ENCODE results near the gene ZFHX3. TPM values are rescaled to one million over a fixed set of nuclear protein-coding genes. Genes with fewer than 3 reads are reported as not detected.

The ZFHX3 gene
- total RNA-seq, 4 donors from 2014 or later: 9.1 to 34.0 (median 12.0) TPM

GRCh38 chr16:72827866-72828265, 220.1 kb downstream of the ZFHX3 start:
- intact Hi-C loops (cut with DNase I; ENCODE audit: low total_unique reads): no loop called here
- no peak for DNase-seq
- Histone ChIP-seq H3K27me3 (no peaks in the 10 kb centered on the region), H3K4me1 (peaks cover 3 to 4% of the 10 kb centered on the region in 2 donors), H3K36me3 (no peaks in the 10 kb centered on the region), H3K9me3 (no peaks in the 10 kb centered on the region), H3K27ac (peak overlapping the region; percentile 28 to 47), H3K4me3 (no peak overlapping the region)
- no peak for TF ChIP-seq POLR2A (IDR thresholded peaks at IDR 0.05)
- no peak for TF ChIP-seq CTCF (IDR thresholded peaks at IDR 0.05)

- Histone ChIP-seq H3K27me3 (no peaks in the 10 kb centered on the region), H3K4me1 (peaks cover 3 to 4% of the 10 kb centered on the region in 2 donors), H3K27ac (no peak overlapping the region), H3K4me3 (no peak overlapping the region), H3K36me3 (no peaks in the 10 kb centered on the region), H3K9me3 (no peaks in the 10 kb centered on the region)
- no peak for DNase-seq
- intact Hi-C loops (cut with DNase I; ENCODE audit: low total_unique reads): no loop called here
- TF ChIP-seq CTCF (IDR thresholded peaks at IDR 0.05) (no peak), POLR2A (IDR thresholded peaks at IDR 0.05) (no peak)
Measured at GRCh38 chr16:72825912-72826621, 221.9 kb downstream of the ZFHX3 start.

GRCh38 chr16:72824761-72825160, 223.2 kb downstream of the ZFHX3 start:
- H3K36me3 ChIP-seq: no peaks in the 10 kb centered on the region
- intact Hi-C loops (cut with DNase I; ENCODE audit: low total_unique reads): no loop called here
- no peak overlapping the region for H3K4me3 ChIP-seq
- H3K9me3 ChIP-seq: no peaks in the 10 kb centered on the region
- no peak for DNase-seq
- no peak for TF ChIP-seq POLR2A (IDR thresholded peaks at IDR 0.05)
- TF ChIP-seq CTCF (IDR thresholded peaks at IDR 0.05): no peak
- no peaks in the 10 kb centered on the region for H3K27me3 ChIP-seq
- peaks cover 3 to 4% of the 10 kb centered on the region in 2 donors for H3K4me1 ChIP-seq
- H3K27ac ChIP-seq: no peak overlapping the region

- no peak for DNase-seq
- intact Hi-C loops (cut with DNase I; ENCODE audit: low total_unique reads): no loop called here
- TF ChIP-seq POLR2A (IDR thresholded peaks at IDR 0.05): no peak
- no peak for TF ChIP-seq CTCF (IDR thresholded peaks at IDR 0.05)
Measured at GRCh38 chr16:72824027-72824426, 223.9 kb downstream of the ZFHX3 start.

GRCh38 chr16:72821185-72821950, 226.6 kb downstream of the ZFHX3 start:
- H3K4me1 ChIP-seq: no peaks in the 10 kb centered on the region
- no peaks in the 10 kb centered on the region for H3K27me3 ChIP-seq
- TF ChIP-seq POLR2A (IDR thresholded peaks at IDR 0.05) (no peak), CTCF (IDR thresholded peaks at IDR 0.05) (no peak)
- H3K4me3 ChIP-seq: no peak overlapping the region
- H3K27ac ChIP-seq: no peak overlapping the region
- H3K9me3 ChIP-seq: no peaks in the 10 kb centered on the region
- no peaks in the 10 kb centered on the region for H3K36me3 ChIP-seq
- no peak for DNase-seq
- intact Hi-C loops (cut with DNase I; ENCODE audit: low total_unique reads): no loop called here

More at GRCh38 chr16:72824027-72824426, 223.9 kb downstream of the ZFHX3 start:
- H3K4me1 ChIP-seq: peaks cover 3 to 4% of the 10 kb centered on the region in 2 donors
- no peaks in the 10 kb centered on the region for H3K36me3 ChIP-seq
- H3K27me3 ChIP-seq: no peaks in the 10 kb centered on the region
- H3K27ac ChIP-seq: no peak overlapping the region
- no peak overlapping the region for H3K4me3 ChIP-seq
- H3K9me3 ChIP-seq: no peaks in the 10 kb centered on the region

Measured in uterus (tissue), 4 donors.